GM21447 (cell line): Measurements from ENCODE around the gene NUP205.

Experiments
- ATAC-seq: cut with Tn5 transposase; IDR thresholded peaks from one replicate; pipeline ENCODE4 v1.9.1; 2021; ENCODE audit not compliant: unreplicated experiment

NUP205 gene

GRCh38 chr7:135557455-135558336, at the start of gene NUP205:
NUP205 (plus strand) TSS chr7:135557917; CDS start chr7:135557945, 28 bp downstream.
- peak; percentile 68 for ATAC-seq

- peak; percentile 27 for ATAC-seq
Measured at GRCh38 chr7:135508883-135509588, 48.7 kb upstream of the NUP205 start.

GRCh38 chr7:135509589-135509838, 48.2 kb upstream of the NUP205 start:
- ATAC-seq, result no peak

- ATAC-seq, result peak; percentile 91
Measured at GRCh38 chr7:135509839-135510591, 47.7 kb upstream of the NUP205 start, which contains the start of gene CNOT4. CNOT4 (minus strand) TSS chr7:135510102; CDS start chr7:135438331, 71,771 bp downstream.

- ATAC-seq, result no peak
Measured at GRCh38 chr7:135510592-135511183, 47.0 kb upstream of the NUP205 start.

GRCh38 chr7:135512135-135512887, 45.4 kb upstream of the NUP205 start:
- ATAC-seq, result peak; percentile 28

GRCh38 chr7:135514856-135515255, 42.9 kb upstream of the NUP205 start:
- no peak for ATAC-seq

- no peak for ATAC-seq
Measured at GRCh38 chr7:135517060-135517459, 40.7 kb upstream of the NUP205 start.

GRCh38 chr7:135518748-135519147, 39.0 kb upstream of the NUP205 start:
- ATAC-seq, result no peak

GRCh38 chr7:135519233-135519688, 38.5 kb upstream of the NUP205 start:
- no peak for ATAC-seq

GRCh38 chr7:135519871-135520270, 37.8 kb upstream of the NUP205 start:
- ATAC-seq, result no peak

- ATAC-seq, result no peak
Measured at GRCh38 chr7:135522509-135522908, 35.2 kb upstream of the NUP205 start.

- no peak for ATAC-seq
Measured at GRCh38 chr7:135523146-135523545, 34.6 kb upstream of the NUP205 start.

GRCh38 chr7:135525426-135525825, 32.3 kb upstream of the NUP205 start:
- no peak for ATAC-seq

GRCh38 chr7:135527025-135527424, 30.7 kb upstream of the NUP205 start:
- no peak for ATAC-seq

GRCh38 chr7:135536150-135536549, 21.6 kb upstream of the NUP205 start:
- ATAC-seq, result no peak

GRCh38 chr7:135537453-135537852, 20.3 kb upstream of the NUP205 start:
- ATAC-seq, result no peak

- ATAC-seq, result no peak
Measured at GRCh38 chr7:135537905-135538304, 19.8 kb upstream of the NUP205 start.

- no peak for ATAC-seq
Measured at GRCh38 chr7:135538376-135538775, 19.3 kb upstream of the NUP205 start.

- ATAC-seq, result no peak
Measured at GRCh38 chr7:135539629-135540028, 18.1 kb upstream of the NUP205 start.
